Activated CD4-positive, alpha-beta T cell treated with anti-CD3 and anti-CD28 coated beads, Interleukin-2, Interleukin-6, amounts not matched to agents 100 ng/mL and 50 ng/mL, durations not matched to agents 16 hours and 8 hours (primary cell): Measurements from ENCODE around the gene KCNC4.

Source experiments
- DNase-seq: peaks from one replicate; pipeline ENCODE4 v3.0.0-alpha.2; 2020

Gene KCNC4

DNA sequence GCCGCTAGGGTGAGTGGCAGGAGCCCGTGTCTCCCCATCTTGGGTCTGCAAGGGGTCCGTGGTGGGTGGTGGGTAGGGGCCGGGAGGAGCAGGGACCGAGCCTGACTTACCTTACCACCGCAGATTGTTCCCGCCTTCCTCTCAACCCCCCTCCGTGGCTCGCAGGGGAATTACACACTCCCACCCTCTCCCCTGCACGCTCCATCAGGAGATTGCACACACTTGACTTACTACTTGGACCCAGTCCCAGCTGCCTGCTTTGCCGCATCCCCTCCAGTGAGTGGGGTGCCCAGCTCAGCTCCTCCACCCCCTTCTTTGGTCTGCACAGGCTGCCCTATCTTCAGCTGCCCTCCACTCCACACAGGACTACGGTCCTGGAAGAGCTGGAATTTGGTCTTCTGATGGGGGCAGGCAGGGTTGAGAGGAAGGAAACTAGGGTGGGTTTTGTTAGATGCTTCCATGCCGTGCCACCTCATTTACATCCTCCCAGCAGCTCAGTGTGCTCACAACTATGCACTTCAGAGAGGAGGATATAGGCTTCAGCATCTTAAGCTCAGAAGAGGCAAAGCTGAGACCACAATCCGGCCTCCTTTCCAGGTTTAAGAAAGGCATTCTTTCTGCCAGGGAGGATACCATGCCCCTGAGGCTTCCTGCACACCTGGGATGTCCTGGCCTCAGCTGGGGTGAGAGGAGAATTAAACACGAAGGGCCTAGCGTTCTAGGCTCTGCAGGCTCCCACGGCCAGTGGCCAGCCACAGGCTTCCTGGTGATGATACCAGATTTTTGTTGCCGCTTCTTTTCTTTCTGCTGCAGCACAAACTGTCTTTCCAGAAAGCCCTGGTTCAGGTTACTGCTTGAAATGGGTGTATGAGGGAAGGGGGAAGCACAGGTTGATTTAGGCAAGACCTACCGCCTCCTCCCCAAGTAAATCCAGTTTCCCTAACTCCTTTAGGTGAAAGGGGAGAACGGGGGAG, 2.3 kb downstream of the KCNC4 start:
- DNase-seq: peak; percentile 24

GRCh38 chr1:110213143-110213540, 3.0 kb downstream of the KCNC4 start:
- DNase-seq: no peak

GRCh38 chr1:110214454-110215404, 4.6 kb downstream of the KCNC4 start:
- DNase-seq: peak; percentile 52

DNA sequence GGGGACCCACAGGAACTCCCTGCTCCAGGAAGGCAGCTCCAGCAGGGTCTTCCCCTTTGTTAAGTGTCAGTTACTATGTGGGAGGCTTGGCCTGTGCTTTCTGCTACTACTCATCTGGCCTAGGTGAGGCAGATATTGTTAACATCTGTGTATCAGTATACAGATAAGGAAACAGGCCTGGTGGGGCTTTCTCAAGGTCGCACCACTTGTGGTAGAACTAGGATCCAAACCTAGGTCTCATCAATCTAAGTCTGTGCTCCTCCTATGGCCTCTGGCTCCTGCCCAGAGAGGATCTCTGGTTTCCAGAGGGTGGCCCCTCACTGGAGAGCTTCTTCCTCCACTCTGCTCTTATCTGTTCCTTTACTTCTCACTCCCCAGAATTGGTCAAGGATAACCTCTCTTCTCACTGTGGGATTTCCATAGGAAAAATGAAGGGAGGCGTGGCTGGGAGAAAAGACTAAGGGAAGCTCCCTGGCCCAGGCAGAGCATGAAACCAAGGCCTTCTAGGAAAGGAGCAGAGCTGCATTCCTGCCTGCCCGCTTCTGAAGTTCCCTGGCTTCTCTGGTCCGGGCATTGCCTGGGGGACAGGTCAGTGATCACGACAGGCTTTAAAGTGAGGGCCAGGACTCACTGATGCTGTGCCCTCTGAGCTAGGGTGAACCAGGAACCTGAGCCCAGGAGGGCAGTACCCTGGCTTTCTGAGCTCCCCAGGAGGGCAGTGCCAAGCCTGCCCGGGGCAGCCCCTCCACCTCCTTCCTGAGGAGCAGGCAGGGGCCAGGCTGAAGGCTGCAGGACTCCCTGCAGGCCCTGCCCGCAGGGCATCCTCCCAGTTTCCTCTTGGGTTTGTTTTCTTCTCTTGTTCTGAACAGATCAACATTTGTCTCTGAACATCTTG, 5.8 kb downstream of the KCNC4 start:
- DNase-seq: peak; percentile 20

GRCh38 chr1:110216844-110217444, 6.8 kb downstream of the KCNC4 start:
- peak; percentile 78 for DNase-seq

GRCh38 chr1:110218137-110218536, 8.0 kb downstream of the KCNC4 start:
- DNase-seq: no peak

GRCh38 chr1:110218739-110219138, 8.6 kb downstream of the KCNC4 start:
- no peak for DNase-seq

GRCh38 chr1:110220324-110220723, 10.2 kb downstream of the KCNC4 start:
- DNase-seq: no peak

DNA sequence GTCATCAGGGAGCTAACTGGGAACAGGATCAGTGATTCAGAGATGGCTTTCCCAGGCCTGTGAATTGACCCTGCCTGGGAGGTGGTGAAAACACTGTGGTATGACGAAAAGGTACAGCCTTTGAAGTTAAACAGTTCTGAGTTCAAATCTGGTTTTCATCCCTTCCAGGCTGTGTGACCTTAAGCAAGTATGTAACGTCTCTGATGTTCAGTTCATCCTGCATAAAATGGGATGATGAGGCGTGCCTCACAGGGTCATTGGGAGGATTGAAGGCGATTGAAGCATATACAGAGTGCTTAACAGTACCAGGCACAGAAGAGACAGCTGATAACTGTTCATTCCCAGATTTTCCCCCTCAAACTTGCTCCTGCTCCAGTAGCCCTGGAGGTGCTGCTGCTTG, 11.0 kb downstream of the KCNC4 start:
- DNase-seq: no peak

- no peak for DNase-seq
Measured at GRCh38 chr1:110223127-110223526, 13.0 kb downstream of the KCNC4 start.

GRCh38 chr1:110223581-110223980, 13.5 kb downstream of the KCNC4 start:
- no peak for DNase-seq

DNA sequence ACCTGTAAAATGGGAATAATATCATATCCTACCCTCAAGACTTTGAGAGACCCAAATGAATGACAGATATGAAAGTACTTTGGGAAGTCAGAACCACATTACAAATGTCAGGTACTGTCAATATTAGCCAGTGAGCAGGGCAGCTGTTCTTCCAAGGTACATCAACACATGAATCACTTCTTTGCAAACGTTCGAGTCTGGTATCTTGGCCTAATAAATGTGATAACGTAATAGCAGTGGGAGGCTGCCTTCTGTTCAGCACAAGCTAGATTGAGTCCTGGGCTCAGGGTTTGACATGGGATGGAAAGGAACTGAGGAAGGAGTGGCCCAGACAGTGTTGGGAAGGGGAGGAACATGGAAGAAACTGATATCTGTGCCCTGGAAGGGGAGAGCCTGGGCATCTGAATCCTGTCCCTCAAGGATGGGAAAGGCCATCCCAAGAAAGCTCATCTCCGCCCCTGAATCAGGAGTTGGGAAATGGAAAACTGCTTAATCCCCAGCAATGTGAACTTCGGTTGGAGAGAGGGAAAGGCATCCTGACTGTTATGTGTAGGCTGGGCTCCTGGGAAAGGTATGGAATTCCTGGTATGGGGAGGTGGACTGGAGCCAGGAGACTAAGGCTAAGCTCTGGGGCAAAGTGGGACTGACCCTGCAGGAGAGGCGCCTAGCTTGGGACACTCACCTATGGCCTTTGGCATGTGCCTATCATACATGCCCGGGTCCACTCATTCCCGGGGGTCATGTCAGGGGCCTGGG, 14.3 kb downstream of the KCNC4 start:
- no peak for DNase-seq

- no peak for DNase-seq
Measured at GRCh38 chr1:110225212-110225611, 15.1 kb downstream of the KCNC4 start.

- no peak for DNase-seq
Measured at GRCh38 chr1:110225756-110226404, 15.8 kb downstream of the KCNC4 start.

GRCh38 chr1:110227774-110228173, 17.7 kb downstream of the KCNC4 start:
- no peak for DNase-seq

DNA sequence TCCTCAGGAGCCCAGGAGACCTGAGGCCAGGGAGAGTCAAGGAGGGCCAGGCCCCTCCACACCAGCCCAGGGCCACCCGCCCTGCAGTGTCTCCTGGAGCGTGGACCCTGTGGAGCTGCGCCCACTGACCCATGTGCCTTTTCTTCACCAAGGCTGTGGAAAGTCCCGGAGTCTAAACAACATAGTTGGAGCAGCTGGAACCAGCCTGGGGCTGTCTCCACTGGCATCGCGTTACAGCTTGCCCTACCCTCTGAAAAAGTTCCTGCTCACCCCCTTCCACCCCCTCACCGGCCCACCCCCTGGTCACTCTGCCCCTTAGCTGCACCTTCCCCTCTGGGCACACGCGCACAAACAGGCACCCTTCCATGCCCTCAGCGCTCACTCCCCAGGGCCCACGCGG, 18.3 kb downstream of the KCNC4 start:
- DNase-seq: no peak

DNA sequence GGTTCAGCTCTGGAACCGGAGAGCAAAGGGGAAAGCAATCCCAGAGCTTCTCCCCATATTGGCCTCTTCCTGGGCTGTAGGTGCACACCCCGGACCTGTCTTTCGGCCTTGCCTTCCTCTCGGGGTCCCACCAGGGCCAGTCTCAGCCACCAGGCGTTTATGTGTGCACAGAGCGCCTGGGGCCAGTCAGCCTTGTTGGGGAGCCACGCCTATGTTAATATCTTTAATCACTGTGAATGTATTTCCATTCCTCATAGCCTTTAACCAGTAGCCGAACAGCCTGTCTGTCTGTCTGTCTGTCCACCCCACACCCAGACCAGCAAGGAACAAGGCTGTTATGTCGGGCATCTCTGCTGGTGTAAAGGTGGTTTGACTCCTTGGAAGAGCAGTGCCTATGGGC, 18.8 kb downstream of the KCNC4 start:
- no peak for DNase-seq

- DNase-seq: no peak
Measured at GRCh38 chr1:110229348-110230001, 19.4 kb downstream of the KCNC4 start.

- no peak for DNase-seq
Measured at GRCh38 chr1:110230381-110231199, 20.5 kb downstream of the KCNC4 start.
